GM10847 (cell line): ENCODE data around the gene STXBP1.

Experiments used
- POLR2A ChIP-seq: IDR thresholded peaks from 2 replicates; pipeline ENCODE4 v1.6.1; 2011; ENCODE audit not compliant: insufficient read length; ENCODE audit errors: extremely low read depth

Gene STXBP1

GRCh38 chr9:127707766-127708165 lies 95.7 kb downstream of the STXBP1 start:
- TF ChIP-seq POLR2A = no peak

DNA sequence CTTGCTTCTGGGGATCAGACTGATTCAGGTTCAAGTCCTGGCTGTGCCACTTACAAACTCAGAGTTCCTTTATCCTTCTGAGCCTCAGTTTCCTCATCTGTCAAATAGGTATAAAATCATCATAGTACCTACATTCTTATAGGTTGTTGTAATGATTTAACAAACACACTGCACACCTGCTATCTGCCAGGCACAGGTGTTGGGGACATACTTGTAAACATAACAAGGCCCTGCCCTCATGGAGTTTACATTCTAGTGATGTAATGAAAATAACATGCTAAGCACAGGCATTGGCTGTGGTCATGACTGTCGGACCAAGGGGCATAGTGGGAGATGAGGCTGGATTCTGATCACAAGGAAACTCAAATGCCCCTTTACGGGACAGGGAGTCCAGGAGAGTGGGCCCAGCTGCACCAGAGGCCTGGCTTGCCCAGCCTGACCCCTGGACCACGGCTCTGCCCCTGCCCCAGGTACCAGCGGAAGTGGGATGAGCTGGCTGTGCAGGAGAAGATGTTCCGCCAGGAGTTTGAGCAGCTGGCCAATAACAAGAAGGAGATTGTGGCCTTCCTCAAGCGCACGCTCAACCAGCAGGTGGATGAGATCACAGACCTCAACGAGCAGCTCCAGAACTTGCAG lies 97.0 kb downstream of the STXBP1 start:
- TF ChIP-seq POLR2A = no peak

- no peak for TF ChIP-seq POLR2A
These were observed 98.2 kb downstream of the STXBP1 start for GRCh38 chr9:127710204-127710783.

GRCh38 chr9:127711226-127711701 lies 99.2 kb downstream of the STXBP1 start:
- TF ChIP-seq POLR2A = no peak

- no peak for TF ChIP-seq POLR2A
These were observed 99.8 kb downstream of the STXBP1 start for GRCh38 chr9:127711831-127712274.

GRCh38 chr9:127712371-127712770 lies 100.3 kb downstream of the STXBP1 start:
- no peak for TF ChIP-seq POLR2A

- no peak for TF ChIP-seq POLR2A
These were observed 100.8 kb downstream of the STXBP1 start for GRCh38 chr9:127712867-127713266.

DNA sequence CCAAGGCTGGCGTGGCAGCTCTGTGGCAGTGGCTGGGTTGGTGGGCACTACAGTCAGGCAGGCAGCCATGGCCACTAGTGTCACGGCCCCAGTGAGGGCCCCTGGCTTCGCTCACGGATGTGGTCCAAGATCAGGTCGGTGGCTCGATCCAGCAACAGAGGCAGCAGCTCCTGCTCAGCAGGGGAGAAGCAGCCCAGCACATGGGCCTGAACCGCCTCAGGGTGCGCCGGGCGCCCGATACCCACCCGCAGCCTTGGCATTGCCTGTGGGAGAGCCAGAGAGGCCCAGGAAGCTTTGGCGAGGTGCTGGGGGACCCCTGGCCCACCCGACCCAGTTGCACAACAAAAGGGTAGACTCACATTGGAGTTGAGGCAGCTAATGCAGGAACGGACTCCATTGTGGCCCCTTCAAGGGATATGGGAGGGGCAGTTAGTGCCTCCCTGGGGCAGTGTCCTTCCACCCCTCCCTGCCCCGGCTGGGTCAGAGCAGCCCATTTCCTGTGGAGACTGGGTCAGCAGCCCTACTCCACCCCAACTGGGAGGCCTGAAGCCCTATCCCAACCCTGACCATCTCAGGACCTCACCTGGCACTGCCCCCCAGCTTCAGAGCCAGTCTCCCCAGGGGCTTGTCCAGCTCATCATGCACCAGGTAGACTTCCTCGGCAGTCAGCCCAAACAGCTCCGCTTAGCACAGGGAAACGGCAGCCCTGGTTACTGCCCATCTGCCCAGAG lies 102.1 kb downstream of the STXBP1 start:
- no peak for TF ChIP-seq POLR2A

GRCh38 chr9:127714951-127715469 lies 102.9 kb downstream of the STXBP1 start:
- TF ChIP-seq POLR2A = no peak

DNA sequence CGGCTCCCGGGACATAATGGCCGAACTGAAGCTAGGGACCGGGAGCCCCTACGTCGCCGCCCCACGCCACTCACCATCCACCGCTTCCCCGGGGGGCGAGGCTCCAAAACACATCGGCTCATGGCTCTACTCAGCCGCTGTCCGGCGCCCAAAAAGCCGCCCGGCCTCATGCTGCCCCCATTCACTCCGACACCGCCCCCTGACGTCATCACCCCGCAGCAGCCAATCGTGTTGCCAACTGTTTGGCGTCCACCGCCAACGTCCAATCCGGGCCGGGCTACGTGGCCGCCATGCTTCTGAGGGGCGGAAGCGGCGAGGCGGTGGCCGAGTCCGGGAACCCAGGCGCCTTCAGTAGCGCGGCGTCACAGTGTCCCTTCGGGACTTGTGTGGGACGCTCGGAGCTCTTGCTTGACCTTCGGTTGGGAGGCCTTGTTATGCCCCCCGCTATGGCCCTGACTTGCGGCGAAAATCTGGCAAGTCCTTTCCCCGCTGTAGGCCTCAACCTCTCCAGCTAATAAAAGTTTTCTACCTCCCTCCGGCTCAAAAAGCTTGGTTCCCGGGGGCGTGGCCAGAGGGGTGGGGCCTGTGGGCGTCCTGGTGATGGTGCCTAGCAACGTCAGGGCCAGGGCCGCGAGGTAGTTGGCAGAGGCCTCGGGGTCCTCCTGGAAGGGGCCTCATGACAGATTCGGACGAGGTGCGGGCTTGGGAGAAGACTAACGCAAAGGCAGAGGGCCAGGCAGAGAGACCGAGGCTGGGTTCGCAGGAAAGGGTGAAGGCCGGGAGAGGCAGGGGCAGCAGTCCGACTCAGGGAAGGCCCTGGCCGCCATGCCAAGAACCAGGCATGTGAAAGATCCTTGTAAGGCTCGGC lies 103.6 kb downstream of the STXBP1 start, which contains the start of the genes PTRH1 and TTC16:
Gene PTRH1, minus strand, starts transcription at position 194 of the 868 bp plus-strand sequence. Its CDS starts 24 bp downstream, at position 170.
Gene TTC16, plus strand, starts transcription at position 610 of the 868 bp plus-strand sequence. Its CDS starts 67 bp downstream, at position 677.
- TF ChIP-seq POLR2A = no peak

DNA sequence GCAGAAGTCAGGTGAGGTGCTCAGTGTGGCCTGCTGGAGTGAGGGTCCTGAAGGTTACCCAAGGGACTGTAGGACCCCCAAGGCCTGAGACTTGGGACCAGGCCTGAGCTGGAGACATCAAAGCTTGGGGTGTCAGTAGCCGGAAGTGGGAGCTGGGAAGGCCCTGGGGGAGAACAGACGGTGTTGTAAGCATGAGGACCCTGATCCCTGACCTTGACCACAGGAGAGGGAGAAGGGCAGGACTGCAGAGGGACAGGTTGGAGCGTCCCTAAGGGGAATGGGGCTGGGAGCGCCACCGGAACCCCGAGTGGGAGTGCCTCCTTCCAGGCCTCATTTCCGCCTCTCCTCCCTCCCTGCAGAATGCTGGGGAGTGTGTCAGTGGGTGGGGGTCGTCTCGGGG lies 104.3 kb downstream of the STXBP1 start:
- no peak for TF ChIP-seq POLR2A

- TF ChIP-seq POLR2A = no peak
These were observed 105.7 kb downstream of the STXBP1 start for GRCh38 chr9:127717766-127718165.

DNA sequence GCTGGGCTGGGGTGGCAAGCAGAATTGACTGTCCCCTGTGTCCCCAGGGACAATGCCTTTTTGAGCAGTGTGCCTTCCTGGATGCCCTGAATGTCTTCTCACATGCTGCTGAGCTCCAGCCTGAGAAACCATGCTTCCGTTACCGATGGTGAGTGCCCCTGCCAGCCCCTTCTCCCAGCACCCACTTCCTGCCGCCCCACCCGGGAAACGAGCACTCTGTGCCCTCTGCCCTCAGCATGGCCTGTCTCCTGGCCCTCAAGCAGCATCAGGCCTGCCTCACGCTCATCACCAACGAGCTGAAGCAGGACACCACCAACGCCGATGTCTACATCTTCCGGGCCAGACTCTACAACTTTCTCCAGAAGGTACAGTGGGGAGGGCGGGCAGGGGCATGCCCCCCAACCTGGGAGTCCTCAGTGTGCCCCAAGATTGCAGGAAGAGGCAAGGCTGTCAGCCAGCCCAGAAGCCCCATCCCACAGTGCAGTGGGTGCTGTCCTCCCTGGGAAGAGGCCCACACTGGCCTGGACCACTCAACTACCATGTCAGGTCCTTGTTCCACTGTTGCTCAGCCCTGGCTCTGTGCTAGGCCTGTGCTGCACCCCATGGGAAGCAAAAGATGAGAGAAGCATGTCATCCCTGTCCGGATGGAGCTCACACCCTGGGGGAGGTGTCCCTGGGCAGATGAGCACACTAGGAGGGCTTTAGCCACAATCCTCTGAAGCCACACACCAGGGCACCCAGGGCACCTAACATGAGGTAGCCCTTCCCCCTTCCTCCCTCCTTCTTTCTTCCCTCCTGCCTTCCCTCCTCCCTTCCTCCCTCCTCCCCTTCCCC lies 108.2 kb downstream of the STXBP1 start:
- TF ChIP-seq POLR2A = no peak

DNA sequence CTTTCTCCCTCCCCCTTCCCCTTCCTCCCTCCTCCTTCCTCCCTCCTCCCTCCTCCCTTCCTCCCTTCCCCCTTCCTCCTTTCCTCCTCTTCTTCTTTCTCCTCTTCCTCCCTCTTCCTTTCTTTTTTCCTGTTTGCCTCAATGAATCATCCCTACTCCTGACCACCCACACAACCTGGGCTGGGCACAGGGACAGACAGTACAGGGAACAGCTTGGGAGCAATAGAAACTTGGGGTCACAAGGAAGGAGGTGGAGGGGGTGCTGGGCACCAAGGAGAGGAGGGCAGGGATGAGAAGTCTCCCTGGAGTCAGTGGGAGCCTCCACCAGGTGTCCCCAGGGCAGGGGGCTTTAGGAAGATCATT lies 108.8 kb downstream of the STXBP1 start:
- TF ChIP-seq POLR2A = no peak
